Stimulated activated CD4-positive, alpha-beta T cell treated with anti-CD3 and anti-CD28 coated beads, Interleukin-1b, Interleukin-23, amount 100 ng/mL, for 24 hours (primary cell): Measurements from ENCODE around the gene TPST2.
A peak's percentile ranks its signal among the peaks of the same experiment; 100 is the strongest.

Experiments
- DNase-seq, 4 experiments: peaks; one replicate each; pipeline ENCODE4 v3.0.0-alpha.2; 2020; ENCODE audit warnings: low read depth in 4 of 4, low spot score in 1 of 4

Gene TPST2

DNA sequence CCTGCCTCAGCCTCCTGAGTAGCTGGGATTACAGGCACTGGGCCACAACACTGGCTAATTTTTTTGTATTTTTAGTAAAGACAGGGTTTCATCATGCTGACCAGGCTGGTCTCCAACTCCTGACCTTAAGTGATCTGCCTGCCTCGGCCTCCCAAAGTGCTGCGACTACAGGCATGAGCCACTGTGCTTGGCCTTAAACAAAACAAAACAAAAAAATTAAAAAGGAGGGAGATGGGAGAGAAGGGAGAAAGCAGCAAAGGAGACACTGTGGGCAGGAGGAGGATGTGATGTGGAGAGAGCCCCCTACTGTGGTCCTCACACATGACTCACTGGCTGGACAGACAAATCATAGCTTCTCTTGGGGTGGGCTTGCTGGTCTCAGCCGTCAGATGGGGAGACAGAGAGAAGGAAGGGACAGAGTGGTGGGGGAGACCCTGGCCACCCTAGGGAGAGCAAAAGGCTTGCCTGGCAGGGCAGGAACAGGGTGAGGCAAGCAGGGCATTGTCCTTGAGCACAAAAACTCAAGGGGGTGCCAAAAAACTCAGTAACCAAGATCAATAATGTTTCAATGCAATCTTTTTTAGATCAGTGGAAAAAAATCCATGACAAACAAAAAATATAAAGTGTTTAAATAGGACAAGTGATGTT, 31.6 kb downstream of the TPST2 start:
- no peak for DNase-seq

DNA sequence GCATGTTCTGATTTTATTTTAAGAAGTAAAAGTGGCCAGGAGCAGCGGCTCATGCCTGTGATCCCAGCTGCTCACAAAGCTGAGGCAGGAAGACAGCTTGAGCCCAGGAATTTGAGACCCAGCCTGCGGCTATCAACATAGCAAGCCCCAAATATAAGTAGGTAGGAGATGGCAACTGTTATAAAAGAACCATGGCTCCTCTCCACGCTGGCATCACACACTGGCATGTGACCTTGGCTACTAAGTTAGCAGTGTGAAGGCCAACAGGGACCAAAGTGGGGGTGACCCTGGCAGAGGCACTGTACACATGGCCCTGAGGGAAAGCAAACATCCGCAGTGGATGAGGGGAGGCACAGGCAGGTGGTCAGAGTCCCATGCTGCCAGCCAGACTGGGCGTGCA, 33.0 kb downstream of the TPST2 start:
- DNase-seq: no peak

DNA sequence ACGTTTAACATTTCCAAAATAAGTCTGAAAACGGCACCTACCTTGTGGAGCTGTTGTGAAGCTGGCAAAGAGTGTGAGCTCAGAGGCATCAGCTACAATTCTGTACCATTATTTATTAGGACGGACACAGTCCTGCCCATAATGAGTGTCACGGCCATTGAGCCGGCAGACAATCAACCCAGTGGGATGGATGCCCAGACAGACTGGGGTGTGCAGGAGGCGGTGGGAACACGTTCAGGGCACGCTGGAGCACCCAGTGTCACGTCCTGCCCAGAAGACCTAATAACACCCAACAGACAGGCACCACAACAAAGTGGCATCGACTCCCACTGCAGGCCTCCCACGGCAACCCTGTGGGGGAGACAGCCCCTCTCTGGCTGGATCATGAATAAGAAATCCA, 34.5 kb downstream of the TPST2 start:
- DNase-seq: no peak

DNA sequence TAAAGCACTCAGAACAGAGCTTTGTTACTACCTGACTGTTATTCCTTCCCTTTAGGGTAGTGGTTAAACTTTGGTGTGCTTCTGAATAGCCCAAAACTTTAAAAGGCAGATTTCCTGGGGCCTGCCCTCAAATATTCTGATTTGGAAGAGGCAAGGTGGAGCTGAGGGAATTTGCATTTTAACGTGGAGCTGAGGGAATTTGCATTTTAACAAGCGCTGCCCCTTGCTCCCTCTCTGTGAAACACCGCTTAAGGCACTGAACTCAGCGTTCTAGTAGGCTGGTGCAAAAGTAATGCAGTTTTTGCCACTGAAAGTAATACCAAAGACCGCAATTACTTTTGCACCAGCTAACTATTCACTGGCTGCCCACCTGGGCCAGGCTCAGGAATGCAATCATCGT, 35.0 kb downstream of the TPST2 start:
- no peak for DNase-seq

DNA sequence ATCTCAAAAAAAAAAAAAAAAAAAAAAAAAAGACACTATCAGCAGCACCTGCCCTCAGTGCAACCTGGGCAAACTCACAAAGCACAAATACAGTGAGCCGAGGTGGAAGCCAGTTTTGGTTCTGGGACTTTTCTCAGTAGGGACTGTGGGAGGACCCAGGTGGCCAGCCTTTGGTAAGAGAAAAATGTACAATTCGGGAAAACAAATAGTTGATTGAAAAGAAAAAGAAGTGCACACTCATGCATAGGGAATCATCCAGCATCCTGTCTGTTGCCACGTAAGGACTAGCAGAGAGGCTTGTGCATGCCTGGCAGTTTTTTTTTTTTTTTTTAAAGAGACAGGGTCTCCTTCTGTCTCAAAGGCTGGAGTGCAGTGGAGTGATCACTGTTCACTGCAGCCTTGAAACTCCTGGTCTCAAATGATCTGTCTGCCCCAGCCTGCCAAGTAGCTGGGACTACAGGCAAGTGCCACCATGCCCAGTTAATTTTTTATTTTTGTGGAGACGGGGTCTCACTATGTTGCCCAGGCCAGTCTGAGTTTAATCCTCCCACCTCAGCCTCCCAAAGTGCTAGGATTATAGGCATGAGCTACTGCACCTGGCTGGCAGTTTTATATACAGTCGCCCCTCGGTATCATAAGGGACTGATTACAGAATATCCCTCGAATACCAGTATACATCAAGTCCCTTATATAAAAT, 36.7 kb downstream of the TPST2 start:
- no peak for DNase-seq

DNA sequence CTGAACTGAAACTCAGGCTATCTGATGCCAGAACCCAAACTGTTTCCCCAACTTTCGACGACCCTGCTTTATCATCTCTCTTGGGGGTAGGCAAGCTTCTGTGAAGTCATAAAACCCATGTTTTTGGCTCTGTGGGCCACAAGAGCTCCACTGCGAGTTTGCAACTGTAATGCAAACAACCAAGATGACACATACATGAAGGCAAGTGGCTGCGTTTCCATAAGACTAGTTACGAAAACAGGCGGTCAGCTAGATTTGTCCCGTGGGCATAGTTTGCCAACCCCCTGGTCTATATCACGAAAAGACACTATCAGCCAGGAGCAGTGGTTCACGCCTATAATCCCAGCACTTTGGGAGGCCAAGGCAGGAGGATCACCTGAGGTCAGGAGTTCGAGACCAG, 37.5 kb downstream of the TPST2 start:
- DNase-seq: no peak

DNA sequence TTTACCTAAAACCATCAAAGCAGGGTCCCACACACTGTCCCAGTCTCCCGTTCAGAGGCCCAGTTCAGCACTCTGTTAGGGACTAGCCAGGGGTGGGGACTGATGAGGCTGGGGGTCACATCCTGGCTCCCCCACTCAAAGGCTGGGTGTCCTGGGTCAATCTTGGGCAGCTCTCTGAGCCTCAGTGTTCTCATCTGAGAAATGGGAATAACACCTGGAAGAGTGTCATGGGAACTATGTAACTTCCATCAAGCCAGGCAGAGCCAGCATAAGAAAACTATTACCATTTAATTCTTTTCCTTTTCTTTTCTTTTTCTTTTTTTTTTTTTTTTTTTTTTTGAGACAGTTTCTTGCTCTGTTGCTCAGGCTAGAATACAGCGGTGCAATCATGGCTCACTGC, 38.4 kb downstream of the TPST2 start:
- no peak for DNase-seq

DNA sequence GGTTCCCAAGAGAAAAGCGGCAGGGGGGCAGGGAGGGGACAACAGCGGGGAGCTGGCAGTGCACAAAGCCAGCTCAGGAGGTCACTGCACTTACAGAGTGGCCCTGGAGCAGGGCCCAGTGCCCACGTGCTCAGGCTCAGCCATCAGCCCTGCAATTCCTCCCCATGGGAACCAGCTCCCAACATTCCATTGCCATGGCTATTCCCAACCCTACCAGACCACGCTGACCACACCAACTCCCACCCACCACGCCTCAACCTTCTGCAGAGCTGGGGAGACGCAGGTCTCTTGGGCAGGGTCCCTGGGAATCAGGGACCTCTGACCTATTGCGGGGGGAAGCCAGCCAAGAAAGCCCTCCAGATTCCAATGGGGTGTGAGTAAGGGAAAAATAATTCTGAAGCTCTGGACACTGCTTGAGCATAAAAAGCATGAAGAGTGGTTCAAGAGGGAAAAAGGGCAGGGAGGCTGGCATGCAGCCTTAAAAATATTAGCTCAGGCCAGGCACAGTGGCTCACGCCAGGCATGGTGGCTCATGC, 39.4 kb downstream of the TPST2 start:
- no peak for DNase-seq

DNA sequence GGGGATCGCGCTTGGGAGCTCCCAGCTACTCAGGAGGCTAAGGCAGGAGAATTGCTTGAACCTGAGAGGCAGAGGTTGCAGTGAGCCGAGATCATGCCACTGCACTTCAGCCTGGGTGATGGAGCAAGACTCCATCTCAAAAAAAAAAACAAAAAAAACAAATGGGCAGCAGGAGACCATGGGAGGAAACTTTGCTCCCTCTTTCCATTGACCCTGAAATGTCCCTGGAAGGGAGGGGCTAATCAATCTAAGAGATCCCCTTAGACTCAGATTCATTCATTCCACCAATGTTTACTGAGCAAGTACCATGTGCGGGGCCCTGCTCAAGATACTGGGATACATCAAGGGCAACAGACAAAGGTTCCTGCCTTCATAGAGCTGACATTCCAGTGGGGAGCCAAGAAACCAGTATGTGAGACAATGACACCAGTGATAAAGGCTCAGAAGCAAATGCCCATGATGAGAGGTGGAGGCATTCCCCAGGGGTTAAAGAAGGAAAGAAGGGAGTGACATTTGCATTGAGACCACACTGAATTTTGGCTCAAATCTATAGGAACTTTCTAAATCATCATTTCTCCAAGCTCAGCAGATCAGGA, 39.9 kb downstream of the TPST2 start:
- DNase-seq: no peak

DNA sequence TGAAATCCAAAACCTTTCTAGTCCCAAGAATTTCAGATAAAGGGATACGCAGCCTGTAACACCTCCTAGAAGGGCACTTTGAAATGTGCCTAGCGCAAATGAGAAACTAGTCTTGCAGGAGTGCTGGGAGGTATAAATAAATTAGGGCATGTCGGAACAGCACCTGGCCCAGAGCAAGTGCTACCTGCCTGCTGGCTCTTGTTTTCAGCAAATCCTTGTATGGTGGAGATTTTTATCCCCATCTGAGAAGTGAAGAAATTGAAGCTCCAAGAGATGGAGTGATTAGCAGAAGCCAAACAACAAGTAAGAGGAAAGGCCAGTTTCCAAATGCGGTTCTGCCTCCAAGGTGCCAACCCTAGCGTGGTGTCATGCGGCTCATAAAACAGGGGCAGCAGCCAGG, 40.9 kb downstream of the TPST2 start:
- no peak for DNase-seq

DNA sequence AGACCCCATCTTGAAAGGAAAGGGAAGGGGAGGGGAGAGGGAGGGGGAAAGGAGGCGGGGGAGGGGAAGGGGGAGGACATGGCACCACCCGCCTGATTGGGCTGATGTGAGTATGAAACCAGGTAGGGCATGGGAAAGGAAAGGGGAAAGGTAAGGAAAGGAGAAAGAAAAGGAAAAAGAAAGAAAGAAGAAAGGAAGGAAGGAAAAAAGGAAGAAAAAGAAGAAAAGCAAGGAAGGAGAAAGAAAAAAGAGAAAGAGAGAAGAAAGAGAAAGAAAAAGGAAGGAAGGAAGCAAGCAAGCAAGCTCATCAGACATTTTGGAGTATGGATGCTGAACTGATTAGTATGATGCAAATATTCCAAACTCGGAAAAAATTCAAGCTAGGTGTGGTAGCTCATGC, 41.6 kb downstream of the TPST2 start:
- DNase-seq: no peak

DNA sequence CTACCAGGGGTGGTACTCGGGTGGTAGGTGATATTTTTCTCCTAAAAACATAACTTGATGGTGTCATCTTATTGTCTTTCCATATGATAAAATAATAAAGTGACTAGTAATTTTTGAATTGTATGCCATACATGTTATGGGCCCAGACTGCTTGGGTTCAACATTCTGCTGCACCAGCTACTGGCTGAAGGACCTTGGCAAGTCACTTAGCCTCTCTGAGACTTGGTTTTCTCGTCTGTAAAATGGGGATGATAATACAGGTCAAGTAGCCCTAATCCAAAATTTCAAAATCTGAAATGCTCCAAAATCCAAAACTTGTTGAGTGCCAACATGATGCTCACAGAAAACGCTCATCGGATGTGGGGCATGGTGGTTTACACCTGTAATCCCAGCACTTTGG, 42.1 kb downstream of the TPST2 start:
- DNase-seq: no peak

DNA sequence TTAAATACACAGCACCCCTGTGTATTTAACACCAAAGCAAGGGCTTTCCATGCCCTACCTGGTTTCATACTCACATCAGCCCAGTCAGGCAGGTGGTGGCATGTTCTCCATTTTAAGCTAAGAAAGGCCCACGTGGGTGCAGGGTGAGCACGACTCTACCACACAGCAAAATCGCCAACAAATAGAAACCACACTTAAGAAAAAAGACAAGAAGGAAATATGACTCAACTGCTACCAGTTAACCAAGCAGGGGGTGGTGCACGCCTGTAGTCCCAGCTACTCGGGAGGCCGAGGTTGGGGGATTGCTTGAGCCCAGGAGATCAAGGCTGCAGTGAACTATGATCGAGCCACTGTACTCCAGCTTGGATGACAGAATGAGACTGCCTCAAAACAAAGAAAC, 42.5 kb downstream of the TPST2 start:
- DNase-seq: peak in 3 of 4 experiments; percentile 1 to 13 (median 2)

DNA sequence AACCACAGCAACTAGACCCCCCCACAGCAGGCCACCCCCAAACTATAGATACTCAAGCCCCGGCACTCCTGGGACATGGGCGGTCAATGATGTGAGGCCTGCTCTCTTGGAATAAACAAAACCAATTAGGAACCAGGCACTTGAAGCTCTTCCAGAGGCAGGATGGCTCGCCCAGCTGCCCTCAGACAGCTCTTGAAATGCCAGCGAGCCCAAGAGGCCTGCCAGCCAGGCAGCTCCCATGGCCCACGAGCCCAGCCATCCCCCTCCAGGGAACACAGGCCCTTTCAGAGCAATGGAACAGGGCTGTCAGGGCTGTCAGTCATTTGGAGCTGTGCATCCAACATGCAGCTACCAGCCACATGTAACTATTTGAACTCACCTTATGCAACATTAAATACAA, 43.6 kb downstream of the TPST2 start:
- no peak for DNase-seq

DNA sequence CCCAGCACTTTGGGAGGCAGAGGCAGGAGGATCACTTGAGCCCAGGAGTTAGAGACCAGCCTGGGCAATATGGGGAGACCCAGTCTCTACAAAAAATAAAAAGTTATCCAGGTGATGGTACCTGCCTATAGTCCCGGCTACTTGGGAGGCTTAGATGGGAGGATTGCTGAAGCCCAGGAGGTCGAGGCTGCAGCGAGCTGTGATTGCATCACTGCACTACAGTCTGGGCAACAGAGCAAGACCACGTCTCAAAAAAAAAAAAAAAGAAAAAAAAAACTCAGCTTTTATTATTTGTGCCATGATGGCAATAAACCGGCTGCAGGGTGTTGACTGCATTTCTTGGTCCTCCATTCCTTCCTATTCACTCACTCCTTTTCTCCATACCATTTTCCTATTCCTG, 44.1 kb downstream of the TPST2 start:
- no peak for DNase-seq

DNA sequence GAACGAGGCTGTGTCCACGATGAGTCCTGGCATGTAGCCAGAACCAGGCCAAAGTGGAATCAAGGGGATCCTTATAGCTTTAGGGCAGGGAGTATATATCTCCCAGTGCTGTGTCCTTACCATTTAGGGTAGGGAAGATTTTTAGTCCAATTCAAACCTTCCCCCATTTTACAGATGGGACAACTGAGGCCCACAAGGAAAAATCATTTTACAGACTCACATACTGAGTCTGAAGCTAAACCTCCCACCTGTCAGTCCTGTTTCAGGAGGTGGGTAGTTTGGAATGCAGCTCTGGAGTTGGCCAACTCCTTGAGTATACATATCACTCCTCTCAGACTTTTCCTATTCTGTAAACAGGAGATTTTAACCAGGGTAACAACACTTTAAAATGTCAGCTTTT, 44.5 kb downstream of the TPST2 start:
- no peak for DNase-seq

DNA sequence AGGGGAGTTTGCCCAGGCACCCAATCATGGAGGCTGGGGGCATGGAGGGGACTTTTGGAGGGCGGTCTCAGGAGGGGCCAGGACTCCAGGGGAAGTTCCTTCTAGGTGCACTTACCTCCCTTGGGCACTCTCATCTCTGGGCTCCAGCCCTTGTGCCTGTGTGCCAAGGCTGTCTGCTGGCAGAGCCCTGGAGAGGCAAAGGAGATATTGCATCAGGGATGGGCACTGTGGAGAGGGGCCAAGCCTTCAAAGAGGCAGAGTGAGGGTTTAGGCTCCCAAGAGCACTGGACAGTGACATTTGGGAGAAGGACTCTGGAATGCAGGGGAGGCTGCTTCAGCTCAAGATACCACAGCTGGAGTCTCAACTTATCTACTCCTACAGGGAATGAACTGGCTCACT, 45.4 kb downstream of the TPST2 start:
- no peak for DNase-seq

DNA sequence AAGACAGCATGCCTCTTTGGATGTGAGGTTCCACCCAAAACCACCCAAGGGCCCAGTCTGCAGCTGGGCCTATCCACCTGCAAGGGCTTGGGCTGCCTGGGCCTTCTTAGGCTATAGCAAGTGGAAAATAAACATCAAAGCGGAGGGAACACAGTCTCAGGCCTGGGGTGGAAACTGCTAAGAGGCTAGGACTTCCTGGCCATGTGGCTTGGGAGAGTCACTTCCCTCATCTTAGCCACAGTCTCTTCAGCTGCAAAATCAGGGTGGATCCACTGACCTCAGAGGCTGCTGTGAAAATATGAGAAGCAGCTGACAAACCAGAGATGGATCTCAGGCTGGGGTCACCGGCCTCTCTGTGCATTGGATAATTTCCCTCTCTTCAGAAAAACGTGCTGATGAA, 47.1 kb downstream of the TPST2 start:
- no peak for DNase-seq

DNA sequence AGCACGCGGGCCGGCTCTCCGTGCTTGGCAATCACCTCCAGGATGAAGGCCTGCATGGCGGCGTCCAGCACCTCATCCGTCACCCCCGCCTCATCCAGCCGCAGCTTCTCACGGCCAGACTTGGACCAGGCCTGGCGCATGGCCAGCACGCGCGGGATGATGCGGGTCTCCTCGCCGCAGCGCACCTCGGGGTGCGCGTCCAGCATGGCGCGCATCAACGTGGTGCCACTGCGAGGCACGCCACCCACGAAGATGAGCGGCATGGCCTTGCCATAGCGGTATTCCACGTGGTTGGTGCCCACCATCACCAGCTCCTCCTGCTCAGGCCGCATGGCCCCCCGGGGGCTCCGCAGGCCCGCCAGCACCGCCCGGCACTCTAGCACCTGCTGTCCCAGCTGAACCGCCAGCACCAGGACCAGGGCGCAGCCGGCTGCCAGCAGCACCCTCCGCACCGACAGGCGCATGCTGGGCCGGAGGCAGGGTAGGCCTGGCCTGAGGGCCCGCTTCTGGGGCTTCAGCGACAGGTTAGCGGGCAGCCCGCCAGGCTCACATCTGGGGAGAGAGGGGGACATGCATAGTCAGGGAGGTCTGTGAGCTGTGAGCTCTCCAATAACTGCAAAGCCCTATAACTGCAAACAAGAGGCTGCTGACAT, 48.6 kb downstream of the TPST2 start:
- no peak for DNase-seq

DNA sequence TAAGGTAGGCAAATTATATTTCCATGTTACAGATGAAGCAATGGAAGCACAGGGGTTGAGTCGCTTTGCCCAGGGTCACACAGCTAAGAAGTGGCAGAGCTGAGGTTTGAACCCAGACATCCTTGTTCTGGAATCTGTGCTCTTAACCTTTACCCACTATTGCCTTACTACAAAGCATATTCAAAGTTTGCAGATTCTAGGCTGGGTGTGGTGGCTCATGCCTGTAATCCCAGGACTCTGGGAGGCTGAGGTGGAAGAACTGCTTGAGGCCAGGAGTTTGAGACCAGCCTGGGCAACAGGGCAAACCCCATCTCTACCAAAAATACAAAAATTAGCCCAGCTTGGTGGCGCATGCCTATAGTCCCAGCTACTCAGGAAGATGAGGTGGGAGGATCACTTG, 49.8 kb downstream of the TPST2 start:
- no peak for DNase-seq

DNA sequence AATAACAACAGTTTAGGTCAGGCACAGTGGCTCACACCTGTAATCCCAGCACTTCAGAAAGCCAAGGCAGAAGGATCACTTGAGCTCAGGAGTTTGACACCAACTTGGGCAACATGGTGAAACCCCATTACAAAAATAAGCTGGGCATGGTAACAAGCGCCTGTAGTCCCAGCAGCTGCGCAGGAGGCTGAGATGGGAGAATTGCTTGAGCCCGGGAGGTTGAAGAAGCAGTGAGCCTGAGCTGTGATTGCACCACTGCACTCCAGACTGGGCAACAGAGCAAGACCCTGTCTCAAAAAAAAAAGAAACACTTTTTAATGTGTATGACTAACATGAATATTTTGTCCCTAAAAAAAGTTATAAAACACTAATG, 53.2 kb downstream of the TPST2 start:
- no peak for DNase-seq
